Bone marrow (tissue), 2 donors: ENCODE measurements around the gene PHYHD1.

ENCODE experiments used
- DNase-seq, 2 donors: peaks; one replicate each; lab custom pipeline; 2025; lab: John Stamatoyannopoulos, UW

Gene PHYHD1

GRCh38 chr9:128969491-128969890, 48.7 kb downstream of the PHYHD1 start:
- no peak for DNase-seq

DNA sequence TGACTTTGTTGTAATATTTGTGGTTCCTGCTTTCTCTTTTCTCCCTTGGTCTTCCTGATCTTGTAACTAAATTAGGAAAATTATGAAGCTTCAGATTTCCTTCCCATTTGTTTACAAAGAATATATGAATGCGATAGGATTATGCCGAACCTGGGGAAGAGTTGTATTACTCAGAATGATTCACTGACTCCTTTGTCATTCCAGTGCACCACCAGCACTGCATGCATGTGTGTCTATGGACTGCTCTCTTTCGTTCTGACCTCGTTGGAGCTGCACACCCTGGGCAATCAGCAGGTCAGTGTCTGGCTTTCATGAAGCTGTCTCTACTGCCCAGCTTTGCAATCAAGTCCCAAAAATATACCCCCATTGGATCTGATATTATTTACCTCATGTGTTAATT, 52.2 kb downstream of the PHYHD1 start:
- DNase-seq = no peak

GRCh38 chr9:128979111-128979510, 58.3 kb downstream of the PHYHD1 start:
- no peak for DNase-seq

DNA sequence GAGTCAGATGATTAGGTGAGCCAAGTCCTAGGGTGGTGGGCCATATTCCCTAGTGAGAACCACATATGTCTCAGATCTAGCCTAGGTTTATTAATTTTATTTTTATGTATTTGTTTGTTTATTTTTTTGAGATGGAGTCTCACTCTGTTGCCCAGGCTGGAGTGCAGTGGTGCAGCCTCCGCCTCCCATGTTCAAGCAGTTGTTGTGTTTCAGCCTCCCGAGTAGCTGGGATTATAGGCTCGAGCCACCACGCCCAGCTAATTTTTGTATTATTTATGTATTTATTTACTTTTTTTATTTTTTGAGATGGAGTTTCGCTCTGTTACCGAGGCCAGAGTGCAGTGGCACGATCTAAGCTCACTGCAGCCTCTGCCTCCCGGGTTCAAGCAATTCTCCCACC, 62.8 kb downstream of the PHYHD1 start:
- DNase-seq = no peak

- no peak for DNase-seq
Observed at GRCh38 chr9:128986671-128987070, 65.9 kb downstream of the PHYHD1 start.

- no peak for DNase-seq
Observed at GRCh38 chr9:128987805-128988204, 67.0 kb downstream of the PHYHD1 start.
